Measurements from ENCODE around the gene ABCG1. TPM values are rescaled to one million over a fixed set of nuclear protein-coding genes. Genes with fewer than 3 reads are reported as not detected.

The ABCG1 gene
- polyA plus RNA-seq, 1 donor from 2014 or later: 14.2 TPM

GRCh38 chr21:42239973-42240372 lies 21.0 kb downstream of the ABCG1 start:
- Histone ChIP-seq H3K27ac (ENCODE audit: low read length) (no peak overlapping the region), H3K4me3 (ENCODE audit: low read length) (no peak overlapping the region), H3K36me3 (ENCODE audit: insufficient read depth, low read length) (no peaks in the 10 kb centered on the region), H3K9me2 (ENCODE audit: insufficient read depth, low read length) (no peaks in the 10 kb centered on the region), H3K27me3 (ENCODE audit: insufficient read depth, low read depth, low read length) (no peaks in the 10 kb centered on the region), H3K4me2 (ENCODE audit: low read length) (no peak overlapping the region), H4K20me1 (ENCODE audit: insufficient read depth) (no peaks in the 10 kb centered on the region), H2AFZ (ENCODE audit: low read depth, low read length) (no peak overlapping the region), H3K9me3 (ENCODE audit: low read length) (no peaks in the 10 kb centered on the region), H3F3A (ENCODE audit: insufficient read depth, low read length, poor library complexity, severe bottlenecking) (no peaks in the 10 kb centered on the region), H3K79me2 (replicated peaks; ENCODE audit: insufficient read depth, low read length) (peaks cover 7% of the 10 kb centered on the region), H3K9ac (ENCODE audit: low read length) (no peak overlapping the region)
- no peak for TF ChIP-seq EP300 (conservative IDR thresholded peaks at IDR 0.05; ENCODE audit: poor library complexity, severe bottlenecking)
- TF ChIP-seq SMC3 (conservative IDR thresholded peaks at IDR 0.05; ENCODE audit: poor library complexity): no peak
- TF ChIP-seq REST (IDR thresholded peaks at IDR 0.05; ENCODE audit: borderline replicate concordance): no peak
- no peak for TF ChIP-seq CTCF (IDR thresholded peaks at IDR 0.05; ENCODE audit: poor library complexity, severe bottlenecking)
- no peak for TF ChIP-seq RAD21 (conservative IDR thresholded peaks at IDR 0.05)
- no peak for TF ChIP-seq EZH2 (IDR thresholded peaks at IDR 0.05; ENCODE audit: borderline replicate concordance, insufficient read depth, low read length, poor library complexity, severe bottlenecking)
- TF ChIP-seq MXI1 (conservative IDR thresholded peaks at IDR 0.05; ENCODE audit: poor library complexity, severe bottlenecking): no peak
- no peak for TF ChIP-seq POLR2AphosphoS5 (IDR thresholded peaks at IDR 0.05)
- no peak for TF ChIP-seq TAF1 (IDR thresholded peaks at IDR 0.05; ENCODE audit: low read depth)

DNA sequence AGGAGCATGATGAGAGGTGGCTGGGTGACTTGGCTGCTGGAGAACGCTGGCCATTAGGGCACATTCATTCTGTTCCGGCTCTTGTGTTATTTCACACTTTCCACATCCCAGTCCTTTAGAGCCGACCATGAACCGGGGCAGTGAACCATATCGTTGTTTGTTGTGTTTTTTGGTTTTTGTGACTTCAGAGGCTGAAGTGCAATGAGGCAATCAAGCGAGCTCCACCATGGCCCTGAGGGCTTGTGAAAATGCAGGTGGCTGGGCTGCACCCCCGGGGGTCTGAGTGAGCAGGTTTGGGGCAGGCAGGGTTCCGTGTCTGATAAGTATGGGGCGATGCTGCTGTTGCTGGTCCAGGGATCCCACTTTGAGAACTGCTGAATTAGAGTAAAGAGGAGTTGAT lies 23.7 kb downstream of the ABCG1 start:
- Histone ChIP-seq H4K20me1 (ENCODE audit: insufficient read depth) (no peaks in the 10 kb centered on the region), H3K36me3 (ENCODE audit: insufficient read depth, low read length) (no peaks in the 10 kb centered on the region), H3K4me2 (ENCODE audit: low read length) (no peak overlapping the region), H3F3A (ENCODE audit: insufficient read depth, low read length, poor library complexity, severe bottlenecking) (no peaks in the 10 kb centered on the region), H3K4me3 (ENCODE audit: low read length) (no peak overlapping the region), H3K79me2 (replicated peaks; ENCODE audit: insufficient read depth, low read length) (peaks cover 7% of the 10 kb centered on the region), H3K27ac (ENCODE audit: low read length) (no peak overlapping the region), H3K27me3 (ENCODE audit: insufficient read depth, low read depth, low read length) (no peaks in the 10 kb centered on the region), H2AFZ (ENCODE audit: low read depth, low read length) (no peak overlapping the region), H3K9me3 (ENCODE audit: low read length) (no peaks in the 10 kb centered on the region), H3K9ac (ENCODE audit: low read length) (no peak overlapping the region), H3K9me2 (ENCODE audit: insufficient read depth, low read length) (no peaks in the 10 kb centered on the region)
- TF ChIP-seq REST (IDR thresholded peaks at IDR 0.05; ENCODE audit: borderline replicate concordance) (no peak), EP300 (conservative IDR thresholded peaks at IDR 0.05; ENCODE audit: poor library complexity, severe bottlenecking) (no peak), RAD21 (conservative IDR thresholded peaks at IDR 0.05) (no peak), MXI1 (conservative IDR thresholded peaks at IDR 0.05; ENCODE audit: poor library complexity, severe bottlenecking) (no peak), SMC3 (conservative IDR thresholded peaks at IDR 0.05; ENCODE audit: poor library complexity) (no peak), CTCF (IDR thresholded peaks at IDR 0.05; ENCODE audit: poor library complexity, severe bottlenecking) (no peak), EZH2 (IDR thresholded peaks at IDR 0.05; ENCODE audit: borderline replicate concordance, insufficient read depth, low read length, poor library complexity, severe bottlenecking) (no peak), TAF1 (IDR thresholded peaks at IDR 0.05; ENCODE audit: low read depth) (no peak), POLR2AphosphoS5 (IDR thresholded peaks at IDR 0.05) (no peak)
